Measurements from ENCODE around the gene JCAD. TPM values are rescaled to one million over a fixed set of nuclear protein-coding genes. Genes with fewer than 3 reads are reported as not detected.

Gene JCAD
- total and polyA plus RNA-seq, 2 of the 8 experiments (the other 6 are each of a cell fraction or from before 2014, with no cell fraction given) = 0.56 to 5.2 TPM

GRCh38 chr10:29987471-29987870, 71.9 kb downstream of the JCAD start (continued):
- TF ChIP-seq HDAC2 (IDR thresholded peaks at IDR 0.05; ENCODE audit: borderline replicate concordance in 1 of 2, low read depth in 2 of 2, low read length in 2 of 2) (no peak), SAP30 (IDR thresholded peaks at IDR 0.05; ENCODE audit: insufficient read depth, insufficient replicate concordance, low read length) (no peak)
